ENCODE results near the gene RAD50. TPM values are rescaled to one million over a fixed set of nuclear protein-coding genes. Genes with fewer than 3 reads are reported as not detected.

Gene RAD50
- total RNA-seq, 1 donor from 2014 or later: 21.3 TPM

GRCh38 chr5:132678735-132679134, 122.0 kb downstream of the RAD50 start:
- no peak for DNase-seq (ENCODE audit: low read depth)
- TF ChIP-seq CTCF (conservative IDR thresholded peaks at IDR 0.05; ENCODE audit: low read depth, low read length): no peak

GRCh38 chr5:132679166-132679565, 122.4 kb downstream of the RAD50 start:
- no peak for TF ChIP-seq CTCF (conservative IDR thresholded peaks at IDR 0.05; ENCODE audit: low read depth, low read length)
- no peak for DNase-seq (ENCODE audit: low read depth)
- no peak overlapping the region for H3K4me3 ChIP-seq (ENCODE audit: low read depth, low read length)

More at GRCh38 chr5:132678735-132679134, 122.0 kb downstream of the RAD50 start:
- no peak overlapping the region for H3K4me3 ChIP-seq (ENCODE audit: low read depth, low read length)

GRCh38 chr5:132679717-132680380, 123.1 kb downstream of the RAD50 start:
- no peak for TF ChIP-seq CTCF (conservative IDR thresholded peaks at IDR 0.05; ENCODE audit: low read depth, low read length)
- no peak overlapping the region for H3K4me3 ChIP-seq (ENCODE audit: low read depth, low read length)
- DNase-seq (ENCODE audit: low read depth): no peak

GRCh38 chr5:132680780-132681475, 124.2 kb downstream of the RAD50 start:
- TF ChIP-seq CTCF (conservative IDR thresholded peaks at IDR 0.05; ENCODE audit: low read depth, low read length): no peak
- no peak for DNase-seq (ENCODE audit: low read depth)
- no peak overlapping the region for H3K4me3 ChIP-seq (ENCODE audit: low read depth, low read length)

- TF ChIP-seq CTCF (conservative IDR thresholded peaks at IDR 0.05; ENCODE audit: low read depth, low read length): no peak
- no peak for DNase-seq (ENCODE audit: low read depth)
- no peak overlapping the region for H3K4me3 ChIP-seq (ENCODE audit: low read depth, low read length)
Observed at GRCh38 chr5:132681476-132681831, 124.7 kb downstream of the RAD50 start.

- no peak for DNase-seq (ENCODE audit: low read depth)
- H3K4me3 ChIP-seq (ENCODE audit: low read depth, low read length): no peak overlapping the region
- TF ChIP-seq CTCF (conservative IDR thresholded peaks at IDR 0.05; ENCODE audit: low read depth, low read length): no peak
Observed at GRCh38 chr5:132681983-132682382, 125.2 kb downstream of the RAD50 start.

GRCh38 chr5:132684491-132684890, 127.7 kb downstream of the RAD50 start:
- no peak overlapping the region for H3K4me3 ChIP-seq (ENCODE audit: low read depth, low read length)
- no peak for DNase-seq (ENCODE audit: low read depth)
- TF ChIP-seq CTCF (conservative IDR thresholded peaks at IDR 0.05; ENCODE audit: low read depth, low read length): no peak

Data from epithelial cell of proximal tubule (primary cell).